GM12878 (cell line): ENCODE results near the gene CES4A. TPM values are rescaled to one million over a fixed set of nuclear protein-coding genes. Genes with fewer than 3 reads are reported as not detected.

Experiments
- ATAC-seq: fragments of 200-7000 bp; cut with Tn5 transposase; 3 replicates; pipeline ENCODE4 v1.9.1; 2020; ENCODE audit warnings: mild to moderate bottlenecking, moderate library complexity
- BruUV-seq: library from RNA; stranded (reverse); fragments of 400-500 nt; replicated peaks from 2 replicates; lab custom pipeline; 2021; lab: Mats Ljungman, UMichigan
- CTCF ChIA-PET: fragments of 300-600 bp; sonication (Branson Sonifier 250); formaldehyde crosslinking; extraction: SDS; loops from one replicate; lab custom pipeline; 2021; ENCODE audit warnings: inconsistent platforms; lab: Yijun Ruan, JAX
- POLR2A ChIA-PET: fragments of 350-600 bp; formaldehyde crosslinking; extraction: SDS; loops from one replicate; lab custom pipeline; 2021; ENCODE audit warnings: inconsistent platforms; lab: Charles Lee
- RAD21 ChIA-PET: fragments of 300-600 bp; sonication (Branson Sonifier 250); formaldehyde crosslinking; loops from one replicate; lab custom pipeline; 2023; ENCODE audit warnings: antibody characterized with exemption; ENCODE audit not compliant: unreplicated experiment; lab: Charles Lee
- SMC1A ChIA-PET: fragments of 300-600 bp; sonication (Branson Sonifier 250); formaldehyde crosslinking; loops from one replicate; lab custom pipeline; 2023; ENCODE audit not compliant: unreplicated experiment, uncharacterized antibody; lab: Charles Lee
- DNase-seq: peaks from one replicate; pipeline ENCODE4 v3.0.0-alpha.2; 2011; ENCODE audit warnings: low read depth, low spot score
- FAIRE-seq: peaks from 3 replicates; lab custom pipeline; 2011; peaks lifted over from hg19 to GRCh38; lab: Jason Lieb, UNC
- H2AFZ ChIP-seq: 2 replicates; pipeline ENCODE4 v1.6.0; 2011; ENCODE audit warnings: low read depth, low read length, control low read depth; ENCODE audit not compliant: control insufficient read depth
- H3K27ac ChIP-seq: 2 replicates; pipeline ENCODE4 v1.5.1; 2011; ENCODE audit warnings: control low read depth; ENCODE audit not compliant: control insufficient read depth, insufficient read depth
- H3K27me3 ChIP-seq, 2 experiments: replicated peaks in 1 of 2; 2 replicates each; pipeline versions ENCODE4 v1.6.0 to v1.6.1; 2011; ENCODE audit warnings: low read length in 1 of 2; ENCODE audit not compliant: control insufficient read depth in 2 of 2, insufficient read depth in 2 of 2
- H3K36me3 ChIP-seq, 2 experiments: 2 replicates each; pipeline ENCODE4 v1.5.1; 2011; ENCODE audit warnings: low read length in 1 of 2; ENCODE audit not compliant: control insufficient read depth in 2 of 2, insufficient read depth in 2 of 2
- H3K4me1 ChIP-seq: 2 replicates; pipeline ENCODE4 v1.6.1; 2011; ENCODE audit warnings: mild to moderate bottlenecking, low read length, moderate library complexity, mixed read lengths; ENCODE audit not compliant: control insufficient read depth, insufficient read depth
- H3K4me2 ChIP-seq: 2 replicates; pipeline ENCODE4 v1.6.0; 2011; ENCODE audit warnings: control low read depth; ENCODE audit not compliant: control insufficient read depth, insufficient read depth
- H3K4me3 ChIP-seq: fragments of 200-600 bp; sonication (generic); 2 replicates; pipeline ENCODE4 v1.5.1; 2016
- H3K79me2 ChIP-seq: 2 replicates; pipeline ENCODE4 v1.6.0; 2011; ENCODE audit warnings: low read length; ENCODE audit not compliant: control insufficient read depth, insufficient read depth
- H3K9ac ChIP-seq: 2 replicates; pipeline ENCODE4 v1.8.0; 2011; ENCODE audit warnings: low read length, control low read depth, mixed read lengths; ENCODE audit not compliant: control insufficient read depth, insufficient read depth
- H3K9me3 ChIP-seq: replicated peaks from 3 replicates; pipeline ENCODE4 v1.5.1; 2011; ENCODE audit warnings: mild to moderate bottlenecking, low read length; ENCODE audit not compliant: control insufficient read depth, insufficient read depth
- H4K20me1 ChIP-seq: 2 replicates; pipeline ENCODE4 v1.6.0; 2011; ENCODE audit not compliant: control insufficient read depth, insufficient read depth
- EZH2 ChIP-seq: IDR thresholded peaks from 2 replicates; pipeline ENCODE4 v1.6.1; 2012; ENCODE audit warnings: low read depth, mild to moderate bottlenecking, control low read depth, inconsistent platforms, low read length, borderline replicate concordance; ENCODE audit not compliant: control insufficient read depth
- FOXM1 ChIP-seq: IDR thresholded peaks from 2 replicates; pipeline ENCODE4 v1.6.1; 2012; ENCODE audit warnings: low read depth, mild to moderate bottlenecking, inconsistent platforms, low read length, moderate library complexity
- IKZF2 ChIP-seq, 2 experiments: fragments of 450-650 bp; IDR thresholded peaks; 2 replicates each; pipeline ENCODE4 v1.6.1; 2017; ENCODE audit warnings: mild to moderate bottlenecking in 2 of 2, moderate library complexity in 2 of 2
- JUND ChIP-seq: IDR thresholded peaks from 2 replicates; pipeline ENCODE4 v1.6.1; 2012; ENCODE audit warnings: low read depth, mild to moderate bottlenecking, low read length, improper control_type of control experiment, moderate library complexity
- POLR2AphosphoS5 ChIP-seq: IDR thresholded peaks from 2 replicates; pipeline ENCODE4 v1.6.1; 2011; ENCODE audit warnings: mild to moderate bottlenecking, low read length, inconsistent platforms
- TBL1XR1 ChIP-seq: IDR thresholded peaks from 2 replicates; pipeline ENCODE4 v1.6.1; 2012; ENCODE audit warnings: low read depth, low read length, improper control_type of control experiment
- TCF7 ChIP-seq: IDR thresholded peaks from 2 replicates; pipeline ENCODE4 v1.6.1; 2014; ENCODE audit warnings: antibody characterized with exemption, borderline replicate concordance
- ZNF384 ChIP-seq: IDR thresholded peaks from 2 replicates; pipeline ENCODE4 v1.6.1; 2012; ENCODE audit warnings: low read depth, mild to moderate bottlenecking, low read length, improper control_type of control experiment, borderline replicate concordance
- WGBS: methylation state at CpG from one replicate; pipeline ENCODE4 v1.1.6; 2016; ENCODE audit warnings: low lambda C conversion rate; ENCODE audit not compliant: insufficient replicate concordance, insufficient coverage; ENCODE audit errors: missing lambda C conversion rate; 5-methylcytosine and 5-hydroxymethylcytosine counted together
- in situ Hi-C: fragments of 300-500 bp; cut with MboI; formaldehyde crosslinking; loops from 9 replicates; pipeline ENCODE4 v1.14.3; 2018; ENCODE audit warnings: mixed read lengths
- intact Hi-C: fragments of 100-400 bp; cut with micrococcal nuclease; formaldehyde crosslinking; loops from one replicate; pipeline ENCODE4 v1.14.2; 2022; ENCODE audit not compliant: unreplicated experiment
- polyA plus RNA-seq, 11 experiments: library from polyadenylated mRNA; depleted of rRNA in 4 of 11; unstranded in 6 of 11; stranded (reverse) in 5 of 11; fragments of >200 nt; fragmentation: Nextera tagmentation in 4 of 11; fragmentation: Illumina TruSeq in 1 of 11; extraction: Ambion mirVana in 4 of 11; extraction: Trizol in 1 of 11; gene quantifications; 1 replicate in 1 of 11; 2 replicates in 10 of 11; pipeline versions ENCODE4 v1.2.1 to v1.2.3, GENCODE V29; 2011 to 2016; ENCODE audit warnings: inconsistent platforms in 2 of 11, missing spikeins in 2 of 11, low read depth in 1 of 11
- total RNA-seq, 4 experiments: library from RNA; depleted of rRNA in 3 of 4; stranded (reverse); fragments of >200 nt in 3 of 4; fragmentation: Illumina TruSeq in 1 of 4; extraction: Trizol in 1 of 4; gene quantifications; 2 replicates each; pipeline versions ENCODE4 v1.2.1 to v1.2.3, GENCODE V29; 2013 to 2021
- TF ChIP-seq, protein P1 (sequence below): fragments of 450-650 bp; IDR thresholded peaks from 2 replicates; pipeline ENCODE4 v1.6.1; 2016; ENCODE audit warnings: mild to moderate bottlenecking

Gene CES4A
- total and polyA plus RNA-seq, 10 of the 15 experiments (the other 5 are each of a cell fraction or from before 2014, with no cell fraction given): 0.05 to 5.0 (median 2.1) TPM

- Histone ChIP-seq H3K9me3 (no peaks in the 10 kb centered on the region), H3K4me2 (no peak overlapping the region), H3K4me1 (peaks cover 4% of the 10 kb centered on the region), H3K27ac (no peak overlapping the region), H3K36me3 (peaks cover 0 to 3% of the 10 kb centered on the region in 2 experiments; a peak in 1 of 4 replicates), H4K20me1 (no peaks in the 10 kb centered on the region; the same call in 1 of the 2 replicates), H3K79me2 (peaks cover 34% of the 10 kb centered on the region), H3K27me3 (no peaks in the 10 kb centered on the region), H3K4me3 (no peak overlapping the region), H2AFZ (no peak overlapping the region), H3K9ac (no peak overlapping the region)
- TF ChIP-seq EZH2: no peak
- TF ChIP-seq POLR2AphosphoS5: no peak
- no peak for TF ChIP-seq TBL1XR1
- in situ Hi-C loops: no loop called here
- FAIRE-seq (no peak), ATAC-seq (no peak), DNase-seq (no peak)
- ChIA-PET RAD21 (interaction anchor here (1.1 kb wide), 1 partner anchor 103 kb away, joined by 3 read pairs; no protein-coding TSS in a partner anchor), POLR2A (interaction anchor here (1.0 kb wide), 1 partner anchor 9 kb away, joined by 5 read pairs; no protein-coding TSS in a partner anchor), CTCF (no interaction called here), SMC1A (interaction anchor here (0.7 to 1.9 kb wide), 5 partner anchors 8 to 15 kb away, joined by 3 to 6 read pairs (median 4); no protein-coding TSS in a partner anchor)
- WGBS: 100% methylated on average over 1 of the region's 1 CpG
- no TSS peak for BruUV-seq
- intact Hi-C loops: no loop called here
These were observed 64.0 kb downstream of the CES4A start for GRCh38 chr16:67052399-67052798.

GRCh38 chr16:67053767-67054334 is 65.5 kb downstream of the CES4A start:
- BruUV-seq: no TSS peak

More at GRCh38 chr16:67053767-67054334, 65.5 kb downstream of the CES4A start:
- in situ Hi-C loops: no loop called here
- Histone ChIP-seq H3K4me3 (no peak overlapping the region), H3K36me3 (peaks cover 0 to 7% of the 10 kb centered on the region in 2 experiments; a peak in 1 of 4 replicates), H3K4me2 (no peak overlapping the region), H3K9me3 (no peaks in the 10 kb centered on the region), H3K27me3 (no peaks in the 10 kb centered on the region), H2AFZ (no peak overlapping the region), H3K4me1 (peaks cover 4% of the 10 kb centered on the region), H3K9ac (no peak overlapping the region), H3K27ac (no peak overlapping the region), H4K20me1 (no peaks in the 10 kb centered on the region; the same call in 1 of the 2 replicates), H3K79me2 (peaks cover 46% of the 10 kb centered on the region)
- intact Hi-C loops: no loop called here
- 38% methylated on average over 4 of the region's 4 CpGs for WGBS
- no peak for DNase-seq
- TF ChIP-seq JUND (no peak), ZNF384 (0 out of 2 replicates have a peak, but pooled peaks have one; percentile 25), TCF7 (no peak), FOXM1 (no peak), IKZF2 (IDR thresholded peaks at IDR 0.05) (0 out of 4 replicates have a peak, but pooled peaks of 1 of the 2 experiments have one; percentile 13)
- TF ChIP-seq, protein P1, sequence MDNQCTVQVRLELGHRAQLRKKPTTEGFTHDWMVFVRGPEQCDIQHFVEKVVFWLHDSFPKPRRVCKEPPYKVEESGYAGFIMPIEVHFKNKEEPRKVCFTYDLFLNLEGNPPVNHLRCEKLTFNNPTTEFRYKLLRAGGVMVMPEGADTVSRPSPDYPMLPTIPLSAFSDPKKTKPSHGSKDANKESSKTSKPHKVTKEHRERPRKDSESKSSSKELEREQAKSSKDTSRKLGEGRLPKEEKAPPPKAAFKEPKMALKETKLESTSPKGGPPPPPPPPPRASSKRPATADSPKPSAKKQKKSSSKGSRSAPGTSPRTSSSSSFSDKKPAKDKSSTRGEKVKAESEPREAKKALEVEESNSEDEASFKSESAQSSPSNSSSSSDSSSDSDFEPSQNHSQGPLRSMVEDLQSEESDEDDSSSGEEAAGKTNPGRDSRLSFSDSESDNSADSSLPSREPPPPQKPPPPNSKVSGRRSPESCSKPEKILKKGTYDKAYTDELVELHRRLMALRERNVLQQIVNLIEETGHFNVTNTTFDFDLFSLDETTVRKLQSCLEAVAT: 0 out of 2 replicates have a peak, but pooled peaks have one; percentile 11
- RAD21 ChIA-PET: interaction anchor here (0.6 to 1.1 kb wide), 3 partner anchors 33 to 101 kb away, joined by 3 to 4 read pairs (median 3); no protein-coding TSS in a partner anchor
- peak; percentile 23; the same call in 2 of the 3 replicates for ATAC-seq
- no peak for FAIRE-seq
- SMC1A ChIA-PET: interaction anchor here (0.7 to 1.2 kb wide), 6 partner anchors 11 to 26 kb away, joined by 3 to 5 read pairs (median 3); no protein-coding TSS in a partner anchor
- CTCF ChIA-PET: interaction anchor here (1.0 to 1.1 kb wide), 3 partner anchors 10 to 23 kb away, joined by 3 to 7 read pairs (median 3); no protein-coding TSS in a partner anchor
- POLR2A ChIA-PET: interaction anchor here (0.6 to 1.1 kb wide), 5 partner anchors 18 to 110 kb away, joined by 3 to 7 read pairs (median 5); no protein-coding TSS in a partner anchor
